ENCODE measurements around the gene PAX5.

The PAX5 gene

DNA sequence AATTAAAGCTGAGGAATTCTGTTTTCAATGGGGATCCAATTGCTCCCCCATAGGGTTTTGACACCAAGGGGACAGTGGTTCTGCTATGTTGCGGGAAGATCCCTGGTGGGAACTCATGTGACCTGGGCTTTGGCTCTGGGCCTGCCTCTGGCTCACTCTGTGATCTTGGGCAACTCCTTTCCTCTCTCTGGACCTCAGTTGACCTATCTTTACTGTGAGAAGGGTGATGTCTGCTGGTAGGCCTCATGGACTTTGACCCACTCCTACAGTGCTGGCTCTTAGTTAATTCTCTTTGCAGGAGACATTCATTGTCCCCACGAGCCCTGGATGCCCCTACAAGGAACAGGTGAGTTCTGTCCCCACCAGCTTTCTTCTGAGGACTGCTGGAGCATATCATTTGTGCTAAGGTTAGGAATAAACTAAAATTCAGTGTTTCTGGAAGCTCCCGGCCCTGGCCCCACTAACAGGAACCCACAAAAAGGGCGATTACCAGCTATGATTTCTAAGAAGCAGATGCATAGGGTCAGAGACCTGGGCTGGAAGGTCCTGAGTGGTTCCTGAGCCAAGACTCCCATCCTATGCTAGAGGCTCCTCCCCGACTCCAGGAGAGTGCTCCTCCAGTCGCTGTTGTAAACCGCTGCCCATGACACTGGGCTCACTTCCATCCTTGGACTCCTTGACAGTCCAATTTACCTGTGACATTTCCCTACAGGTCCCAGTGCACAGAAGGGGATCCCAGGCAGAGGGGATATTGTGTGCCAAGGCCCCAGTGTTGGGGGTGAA is 218.3 kb downstream of the PAX5 start:
- H3K27me3 ChIP-seq (ENCODE audit: control insufficient read depth in 1 of 2, insufficient read depth in 2 of 2, low read length in 2 of 2): no peaks in the 10 kb centered on the region
- no peak overlapping the region for H3K4me3 ChIP-seq (ENCODE audit: low read depth in 1 of 2, low read length in 2 of 2)
- H3K36me3 ChIP-seq (ENCODE audit: insufficient read depth, low read length): no peaks in the 10 kb centered on the region
- H3K4me1 ChIP-seq (ENCODE audit: insufficient read depth, low read length): no peaks in the 10 kb centered on the region
- no peaks in the 10 kb centered on the region for H3K9me3 ChIP-seq (ENCODE audit: low read length)
- no peak overlapping the region for H3K9ac ChIP-seq (ENCODE audit: low read length)
- no peak overlapping the region for H3K27ac ChIP-seq (ENCODE audit: low read depth, low read length)

DNA sequence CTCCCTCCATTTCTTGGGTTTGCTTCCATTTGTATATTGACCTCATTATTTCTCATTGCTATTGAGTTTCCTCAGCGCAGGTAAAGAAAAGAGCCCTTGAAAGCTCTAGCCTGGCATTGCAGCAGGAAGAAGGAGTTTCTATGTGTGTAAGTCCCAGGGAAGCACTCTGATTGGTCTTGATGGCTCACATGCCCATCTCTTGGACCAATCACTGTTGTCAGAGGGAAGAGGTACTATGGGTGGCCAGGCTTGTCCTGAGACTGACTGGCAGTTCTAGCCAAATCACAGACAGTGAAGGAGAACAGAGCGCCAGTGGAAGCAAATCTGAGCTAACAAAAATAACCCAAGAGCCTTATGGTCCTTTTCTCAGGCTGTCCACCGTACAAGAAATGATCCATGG is 219.0 kb downstream of the PAX5 start:
- Histone ChIP-seq H3K36me3 (ENCODE audit: insufficient read depth, low read length) (no peaks in the 10 kb centered on the region), H3K27me3 (ENCODE audit: control insufficient read depth in 1 of 2, insufficient read depth in 2 of 2, low read length in 2 of 2) (no peaks in the 10 kb centered on the region), H3K27ac (ENCODE audit: low read depth, low read length) (no peak overlapping the region), H3K9ac (ENCODE audit: low read length) (no peak overlapping the region), H3K4me1 (ENCODE audit: insufficient read depth, low read length) (no peaks in the 10 kb centered on the region), H3K4me3 (ENCODE audit: low read depth in 1 of 2, low read length in 2 of 2) (no peak overlapping the region), H3K9me3 (ENCODE audit: low read length) (no peaks in the 10 kb centered on the region)

DNA sequence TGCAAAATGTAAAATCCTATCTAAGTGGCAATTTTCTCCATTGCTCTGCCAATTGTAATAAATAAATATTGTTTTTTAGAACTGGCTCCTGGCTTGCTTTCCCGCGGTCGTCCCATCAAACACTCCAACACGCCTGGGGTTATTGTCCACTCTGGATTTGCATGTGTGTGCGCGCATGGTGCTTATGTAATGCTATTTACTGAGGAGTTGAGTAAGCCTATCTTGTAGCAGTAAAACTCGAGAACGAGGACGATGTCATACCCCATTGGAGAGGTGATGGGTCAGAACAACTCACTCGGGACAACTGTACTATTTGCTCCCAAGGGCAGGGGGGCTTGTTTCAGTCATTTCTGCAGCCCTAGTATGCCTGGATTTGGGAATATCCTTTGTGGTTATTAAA is 220.9 kb downstream of the PAX5 start:
- no peaks in the 10 kb centered on the region for H3K4me1 ChIP-seq (ENCODE audit: insufficient read depth, low read length)
- no peak overlapping the region for H3K27ac ChIP-seq (ENCODE audit: low read depth, low read length)
- H3K36me3 ChIP-seq (ENCODE audit: insufficient read depth, low read length): no peaks in the 10 kb centered on the region
- H3K27me3 ChIP-seq (ENCODE audit: control insufficient read depth in 1 of 2, insufficient read depth in 2 of 2, low read length in 2 of 2): no peaks in the 10 kb centered on the region
- no peak overlapping the region for H3K4me3 ChIP-seq (ENCODE audit: low read depth in 1 of 2, low read length in 2 of 2)
- H3K9me3 ChIP-seq (ENCODE audit: low read length): no peaks in the 10 kb centered on the region
- H3K9ac ChIP-seq (ENCODE audit: low read length): no peak overlapping the region

DNA sequence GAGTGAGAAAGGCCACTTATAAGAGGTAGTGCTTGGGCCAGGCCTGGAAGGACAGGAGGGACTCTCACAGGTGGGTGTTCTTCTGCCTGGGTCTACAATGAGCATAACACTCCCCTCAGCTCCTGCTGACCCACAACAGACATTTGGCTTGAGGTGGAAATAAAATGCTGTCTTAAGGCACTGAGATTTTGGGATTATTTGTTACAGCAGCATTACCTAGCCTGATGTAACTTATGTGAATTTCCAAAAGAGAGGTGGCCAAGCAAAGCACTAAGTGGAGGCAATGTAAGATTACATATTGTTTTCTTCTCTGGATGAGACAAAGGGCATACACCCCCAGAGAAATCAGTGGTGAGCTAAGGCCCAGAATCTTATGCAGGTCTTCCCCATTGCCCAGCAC is 221.5 kb downstream of the PAX5 start:
- Histone ChIP-seq H3K36me3 (ENCODE audit: insufficient read depth, low read length) (no peaks in the 10 kb centered on the region), H3K9me3 (ENCODE audit: low read length) (no peaks in the 10 kb centered on the region), H3K27ac (ENCODE audit: low read depth, low read length) (no peak overlapping the region), H3K4me1 (ENCODE audit: insufficient read depth, low read length) (no peaks in the 10 kb centered on the region), H3K27me3 (ENCODE audit: control insufficient read depth in 1 of 2, insufficient read depth in 2 of 2, low read length in 2 of 2) (no peaks in the 10 kb centered on the region), H3K4me3 (ENCODE audit: low read depth in 1 of 2, low read length in 2 of 2) (no peak overlapping the region), H3K9ac (ENCODE audit: low read length) (no peak overlapping the region)

DNA sequence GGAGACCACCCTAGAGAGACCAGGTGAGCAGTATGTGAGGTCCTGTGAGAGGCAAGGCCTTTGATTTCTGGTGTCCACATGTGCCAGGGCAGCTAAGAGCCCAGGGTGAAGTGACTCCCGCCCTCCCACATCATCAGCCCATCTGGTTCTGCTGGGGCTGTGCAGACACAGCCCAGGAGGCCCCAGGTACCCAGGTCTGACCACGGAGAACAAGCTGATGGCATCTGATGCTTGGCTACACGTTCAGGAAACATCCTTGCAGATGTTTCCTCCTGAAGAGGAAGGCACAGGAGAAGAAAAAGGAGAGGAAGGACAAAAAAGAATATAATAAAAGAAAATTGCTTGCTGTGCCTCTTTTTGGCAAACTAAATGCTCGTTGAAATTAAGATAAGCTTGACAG is 225.8 kb downstream of the PAX5 start:
- Histone ChIP-seq H3K27me3 (ENCODE audit: control insufficient read depth in 1 of 2, insufficient read depth in 2 of 2, low read length in 2 of 2) (no peaks in the 10 kb centered on the region), H3K36me3 (ENCODE audit: insufficient read depth, low read length) (no peaks in the 10 kb centered on the region), H3K4me1 (ENCODE audit: insufficient read depth, low read length) (no peaks in the 10 kb centered on the region), H3K27ac (ENCODE audit: low read depth, low read length) (no peak overlapping the region), H3K9ac (ENCODE audit: low read length) (no peak overlapping the region), H3K4me3 (ENCODE audit: low read depth in 1 of 2, low read length in 2 of 2) (no peak overlapping the region), H3K9me3 (ENCODE audit: low read length) (no peaks in the 10 kb centered on the region)

DNA sequence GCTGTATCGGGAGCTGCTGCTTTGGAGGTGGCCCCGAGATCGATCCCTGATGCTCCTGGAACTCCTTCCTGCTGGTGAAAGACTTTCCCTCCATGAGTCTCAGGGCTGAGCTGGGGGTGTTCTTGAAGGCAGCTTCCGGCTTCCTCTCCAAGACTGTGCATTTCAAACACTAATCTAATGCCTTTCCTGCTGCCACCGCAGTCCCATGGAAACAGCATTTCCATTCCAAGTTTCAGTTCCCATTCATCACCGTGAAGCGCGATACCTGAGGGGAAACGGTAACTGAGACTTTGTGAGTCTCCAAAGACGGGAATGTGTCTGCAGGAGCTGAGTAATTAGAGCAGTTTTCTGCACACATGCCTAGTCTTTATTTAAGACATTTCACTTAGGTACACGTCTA is 230.1 kb downstream of the PAX5 start:
- Histone ChIP-seq H3K27me3 (ENCODE audit: control insufficient read depth in 1 of 2, insufficient read depth in 2 of 2, low read length in 2 of 2) (no peaks in the 10 kb centered on the region), H3K27ac (ENCODE audit: low read depth, low read length) (no peak overlapping the region), H3K4me3 (ENCODE audit: low read depth in 1 of 2, low read length in 2 of 2) (no peak overlapping the region), H3K4me1 (ENCODE audit: insufficient read depth, low read length) (no peaks in the 10 kb centered on the region), H3K9ac (ENCODE audit: low read length) (no peak overlapping the region), H3K9me3 (ENCODE audit: low read length) (no peaks in the 10 kb centered on the region), H3K36me3 (ENCODE audit: insufficient read depth, low read length) (no peaks in the 10 kb centered on the region)

DNA sequence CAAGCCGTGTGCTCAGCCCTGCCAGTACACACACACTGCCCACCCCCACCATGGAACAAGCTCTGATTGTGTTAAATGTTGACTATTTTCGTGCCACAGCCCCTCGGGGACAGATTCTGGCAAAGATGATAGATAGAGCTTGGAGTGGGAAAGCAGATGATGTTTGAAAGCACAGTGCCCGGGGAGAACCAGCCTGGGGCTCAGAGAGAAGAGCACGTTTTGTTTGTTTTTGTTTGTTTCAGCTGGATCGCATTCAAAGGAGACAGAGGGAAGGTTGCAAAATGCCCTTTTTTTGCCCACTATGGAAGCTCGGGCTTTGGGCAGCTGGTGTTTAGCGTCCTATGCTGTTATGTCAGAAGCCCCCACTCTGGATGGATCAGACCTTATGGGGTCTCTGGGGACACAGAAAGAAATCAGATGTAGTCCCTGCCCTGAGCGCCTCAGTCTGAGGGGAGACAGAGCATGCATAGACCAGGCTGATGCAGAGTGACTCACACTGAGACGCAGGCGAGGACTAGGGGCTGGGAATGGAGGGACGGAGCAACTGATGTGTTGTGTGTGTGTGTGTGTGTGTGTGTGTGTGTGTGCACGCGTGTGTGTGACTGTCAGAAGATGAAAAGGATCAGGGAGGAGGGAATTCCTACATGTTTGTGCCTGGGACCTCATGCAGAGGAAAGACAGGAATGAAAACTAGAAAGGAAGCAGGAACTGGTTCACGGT is 231.7 kb downstream of the PAX5 start:
- Histone ChIP-seq H3K27ac (ENCODE audit: low read depth, low read length) (no peak overlapping the region), H3K4me3 (ENCODE audit: low read depth in 1 of 2, low read length in 2 of 2) (no peak overlapping the region), H3K4me1 (ENCODE audit: insufficient read depth, low read length) (no peaks in the 10 kb centered on the region), H3K36me3 (ENCODE audit: insufficient read depth, low read length) (no peaks in the 10 kb centered on the region), H3K9me3 (ENCODE audit: low read length) (no peaks in the 10 kb centered on the region), H3K27me3 (ENCODE audit: control insufficient read depth in 1 of 2, insufficient read depth in 2 of 2, low read length in 2 of 2) (no peaks in the 10 kb centered on the region), H3K9ac (ENCODE audit: low read length) (no peak overlapping the region)

DNA sequence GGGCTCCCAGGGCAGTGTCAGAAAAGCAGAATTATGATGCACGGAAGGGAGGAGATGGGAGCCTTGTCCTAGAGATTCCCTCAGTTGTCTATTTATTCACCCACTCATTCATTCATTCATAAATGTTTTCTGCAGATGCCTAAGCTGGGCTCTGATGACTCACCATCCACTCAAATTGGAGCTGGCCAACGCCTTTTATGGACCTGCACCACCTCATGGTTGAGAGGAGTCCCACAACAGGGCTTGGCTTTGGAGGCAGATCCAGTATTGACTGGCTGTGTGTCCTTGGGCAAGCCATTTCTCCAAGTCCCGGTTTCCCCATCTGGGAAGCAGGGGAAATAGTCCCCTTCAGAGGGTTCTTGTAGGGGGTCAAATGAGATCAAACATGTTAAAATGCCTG is 233.6 kb downstream of the PAX5 start:
- H3K27ac ChIP-seq (ENCODE audit: low read depth, low read length): no peak overlapping the region
- no peaks in the 10 kb centered on the region for H3K36me3 ChIP-seq (ENCODE audit: insufficient read depth, low read length)
- no peaks in the 10 kb centered on the region for H3K27me3 ChIP-seq (ENCODE audit: control insufficient read depth in 1 of 2, insufficient read depth in 2 of 2, low read length in 2 of 2)
- no peak overlapping the region for H3K4me3 ChIP-seq (ENCODE audit: low read depth in 1 of 2, low read length in 2 of 2)
- H3K9ac ChIP-seq (ENCODE audit: low read length): no peak overlapping the region
- no peaks in the 10 kb centered on the region for H3K9me3 ChIP-seq (ENCODE audit: low read length)
- H3K4me1 ChIP-seq (ENCODE audit: insufficient read depth, low read length): no peaks in the 10 kb centered on the region

DNA sequence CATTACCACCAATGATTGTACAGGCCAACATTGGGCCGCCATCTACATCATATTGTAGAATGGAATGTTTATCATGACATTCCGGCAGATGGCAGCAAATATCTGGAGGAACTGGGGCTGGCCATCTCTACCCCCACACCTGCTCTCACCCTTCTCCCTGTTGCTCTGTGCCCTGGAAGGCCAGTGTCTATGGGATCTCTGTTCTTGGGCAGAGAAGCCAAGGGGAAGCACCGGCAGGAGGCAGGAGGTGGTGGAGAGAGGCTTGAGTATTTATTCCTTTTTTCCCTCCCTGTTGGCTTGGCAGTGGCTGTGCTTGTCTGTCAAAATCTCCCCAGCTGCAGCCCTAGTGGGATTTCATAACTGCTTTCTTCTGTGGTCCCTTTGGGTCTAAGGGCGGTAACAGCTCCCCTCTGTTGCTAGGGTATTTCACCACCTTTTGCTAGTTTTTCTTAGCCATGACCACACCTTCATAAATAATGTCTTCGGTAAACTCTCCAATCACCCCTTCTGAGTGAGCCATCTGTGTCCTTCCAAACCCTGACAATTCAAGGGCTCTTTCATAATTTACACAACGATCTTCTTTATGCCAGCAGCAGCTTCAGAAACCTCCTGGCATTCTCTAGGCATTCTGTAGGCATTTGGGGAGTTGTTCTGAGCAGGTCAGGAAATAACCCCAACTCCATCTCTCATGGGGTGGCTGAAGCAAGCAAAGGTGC is 235.6 kb downstream of the PAX5 start:
- Histone ChIP-seq H3K4me3 (ENCODE audit: low read depth in 1 of 2, low read length in 2 of 2) (no peak overlapping the region), H3K4me1 (ENCODE audit: insufficient read depth, low read length) (no peaks in the 10 kb centered on the region), H3K9ac (ENCODE audit: low read length) (no peak overlapping the region), H3K36me3 (ENCODE audit: insufficient read depth, low read length) (no peaks in the 10 kb centered on the region), H3K27me3 (ENCODE audit: control insufficient read depth in 1 of 2, insufficient read depth in 2 of 2, low read length in 2 of 2) (no peaks in the 10 kb centered on the region), H3K27ac (ENCODE audit: low read depth, low read length) (no peak overlapping the region), H3K9me3 (ENCODE audit: low read length) (peaks cover under 1% of the 10 kb centered on the region)

DNA sequence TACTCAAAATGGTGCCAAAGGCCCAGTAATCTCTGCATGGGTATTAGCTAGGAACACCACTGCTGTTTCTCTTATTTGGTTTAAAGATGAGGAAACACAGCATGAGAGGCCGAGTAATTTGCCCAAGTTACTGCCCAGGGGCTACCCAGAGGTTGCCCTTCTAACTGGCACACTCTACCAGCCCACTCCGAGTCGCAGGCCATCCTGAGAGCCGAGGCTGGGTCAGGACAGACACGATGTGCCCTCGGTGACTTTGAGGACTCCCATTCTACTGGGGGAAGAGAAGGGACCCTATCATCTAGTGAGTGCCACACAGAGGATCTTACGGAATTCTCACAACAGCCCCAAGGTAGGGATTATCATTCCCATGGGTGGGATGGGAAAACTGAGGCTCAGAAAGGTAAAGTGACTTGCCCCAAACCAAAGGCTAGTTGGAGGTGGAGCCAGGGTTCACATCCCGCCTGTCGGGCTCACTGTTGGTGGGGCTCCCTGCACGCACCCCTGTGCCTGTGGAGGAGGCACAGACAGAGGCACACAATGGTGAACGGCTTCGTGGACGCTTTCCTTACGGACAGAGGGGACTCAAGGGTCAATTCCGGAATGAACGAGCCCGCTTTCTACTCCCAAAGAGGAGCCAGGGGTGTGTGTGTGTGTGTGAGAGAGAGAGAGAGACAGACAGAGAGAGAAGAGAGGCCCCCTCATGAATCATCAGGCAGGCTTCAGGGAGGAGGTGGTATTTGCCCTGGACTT is 236.4 kb downstream of the PAX5 start:
- no peaks in the 10 kb centered on the region for H3K27me3 ChIP-seq (ENCODE audit: control insufficient read depth in 1 of 2, insufficient read depth in 2 of 2, low read length in 2 of 2)
- peaks cover 4% of the 10 kb centered on the region for H3K9me3 ChIP-seq (ENCODE audit: low read length)
- H3K4me1 ChIP-seq (ENCODE audit: insufficient read depth, low read length): no peaks in the 10 kb centered on the region
- no peak overlapping the region for H3K9ac ChIP-seq (ENCODE audit: low read length)
- no peaks in the 10 kb centered on the region for H3K36me3 ChIP-seq (ENCODE audit: insufficient read depth, low read length)
- no peak overlapping the region for H3K4me3 ChIP-seq (ENCODE audit: low read depth in 1 of 2, low read length in 2 of 2)
- H3K27ac ChIP-seq (ENCODE audit: low read depth, low read length): no peak overlapping the region

All from muscle layer of colon (tissue), 2 donors.